Limb (tissue), 2 donors: ENCODE data around the gene ANKRD23.
"Not testable (repeated sequence)": the region's sequence is repeated elsewhere in the genome, so short reads cannot be mapped to it uniquely, and the experiment has no call there.

ENCODE experiments used
- DNase-seq, 2 donors: peaks; one replicate each; pipeline ENCODE4 v3.0.0-alpha.2; 2016; ENCODE audit errors: extremely low spot score in 2 of 2

The ANKRD23 gene

GRCh38 chr2:96843538-96844268 is at the start of gene ANKRD23:
Gene ANKRD23, minus strand, starts transcription at chr2:96844021. Its CDS starts 29 bp downstream, at chr2:96843992.
- DNase-seq: no peak

- no peak for DNase-seq
Observed at GRCh38 chr2:96891591-96892333, 47.9 kb upstream of the ANKRD23 start.

GRCh38 chr2:96890726-96891385 is 47.0 kb upstream of the ANKRD23 start:
- DNase-seq: no peak

GRCh38 chr2:96890252-96890651 is 46.4 kb upstream of the ANKRD23 start:
- DNase-seq: no peak

GRCh38 chr2:96889502-96889901 is 45.7 kb upstream of the ANKRD23 start:
- not testable (repeated sequence) for DNase-seq

- DNase-seq: no peak
Observed at GRCh38 chr2:96888072-96889011, 44.5 kb upstream of the ANKRD23 start.

GRCh38 chr2:96887493-96888012 is 43.7 kb upstream of the ANKRD23 start:
- no peak for DNase-seq

GRCh38 chr2:96885432-96886347 is 41.9 kb upstream of the ANKRD23 start:
- no peak for DNase-seq

- no peak for DNase-seq
Observed at GRCh38 chr2:96884299-96885094, 40.7 kb upstream of the ANKRD23 start.

- DNase-seq: no peak
Observed at GRCh38 chr2:96883306-96883705, 39.5 kb upstream of the ANKRD23 start.

GRCh38 chr2:96882906-96883305 is 39.1 kb upstream of the ANKRD23 start:
- DNase-seq: no peak

- DNase-seq: no peak
Observed at GRCh38 chr2:96882230-96882629, 38.4 kb upstream of the ANKRD23 start.

GRCh38 chr2:96881349-96882195 is 37.8 kb upstream of the ANKRD23 start:
- no peak for DNase-seq

- DNase-seq: no peak
Observed at GRCh38 chr2:96880891-96881273, 37.1 kb upstream of the ANKRD23 start.

- no peak for DNase-seq
Observed at GRCh38 chr2:96879545-96880040, 35.8 kb upstream of the ANKRD23 start.

GRCh38 chr2:96878796-96879544 is 35.1 kb upstream of the ANKRD23 start:
- no peak for DNase-seq

GRCh38 chr2:96878171-96878570 is 34.4 kb upstream of the ANKRD23 start:
- DNase-seq: no peak
